ENCODE data around the gene PRDM5.

PRDM5 gene

DNA sequence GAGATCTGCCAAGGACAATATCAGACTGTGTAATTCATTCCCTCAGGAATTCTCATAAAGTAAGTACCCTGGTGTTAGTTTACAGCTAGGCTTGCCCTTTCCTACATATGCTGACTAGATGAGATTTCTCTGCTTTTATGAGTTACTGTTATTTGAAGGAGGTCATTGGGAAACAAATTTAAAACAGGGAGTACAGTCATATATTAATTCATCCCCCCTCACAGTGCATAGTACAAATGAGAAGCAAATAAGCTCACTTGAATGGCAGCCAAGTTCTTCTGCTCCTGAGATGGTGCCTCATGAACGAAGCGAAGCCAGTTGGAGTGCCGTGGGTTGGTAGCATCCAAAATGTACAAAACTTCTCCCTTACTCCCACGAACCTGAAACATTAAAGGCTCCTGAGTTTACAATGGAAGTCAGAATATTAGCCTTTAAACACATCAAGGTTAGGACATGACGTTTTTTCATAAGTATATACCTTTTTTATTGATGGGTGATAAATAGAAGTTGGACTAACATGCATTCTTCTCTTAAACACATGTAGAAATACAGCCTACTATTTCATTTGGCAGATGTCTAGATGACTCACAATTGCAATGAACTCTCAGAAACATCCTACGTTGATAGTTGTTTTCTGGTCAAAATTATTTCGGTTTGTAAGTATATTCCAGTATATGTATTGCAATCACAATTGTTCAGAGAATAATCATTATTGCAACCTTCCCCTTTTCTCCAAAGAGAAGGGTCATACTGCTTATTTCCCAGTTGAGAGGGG lies 69.2 kb downstream of the PRDM5 start:
- no peak for DNase-seq

DNA sequence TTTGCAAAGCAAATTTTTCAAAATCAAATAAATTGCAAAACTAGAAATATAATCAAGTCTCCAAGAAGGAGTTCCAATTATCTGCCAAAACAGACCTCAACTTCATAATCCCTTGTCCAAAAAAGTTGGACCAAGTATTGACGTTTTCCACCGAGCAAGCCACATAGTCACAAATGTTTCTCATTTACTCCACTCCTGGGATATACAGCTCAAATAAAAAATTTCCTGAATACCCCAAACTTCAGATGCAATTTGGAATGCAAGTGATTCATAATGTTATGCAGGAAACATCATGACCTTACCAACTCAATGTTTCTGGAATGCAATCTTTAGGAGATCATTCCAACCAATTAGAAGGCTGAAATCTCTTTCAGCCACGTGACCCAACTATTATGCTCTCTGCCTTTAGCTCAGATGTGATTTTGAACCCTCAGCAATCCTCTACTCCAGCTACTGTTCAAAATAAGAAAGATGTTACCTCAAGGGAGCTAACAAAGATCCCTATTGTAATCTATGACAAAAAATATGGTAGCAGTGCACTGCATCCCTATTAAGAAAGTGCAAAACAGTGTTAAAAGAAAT lies 72.4 kb downstream of the PRDM5 start:
- DNase-seq, result no peak

GRCh38 chr4:120847019-120847582 lies 75.4 kb downstream of the PRDM5 start:
- DNase-seq, result no peak

GRCh38 chr4:120844528-120844921 lies 78.0 kb downstream of the PRDM5 start:
- DNase-seq, result no peak

- no peak for DNase-seq
Measured at GRCh38 chr4:120843849-120844527, 78.5 kb downstream of the PRDM5 start.

DNA sequence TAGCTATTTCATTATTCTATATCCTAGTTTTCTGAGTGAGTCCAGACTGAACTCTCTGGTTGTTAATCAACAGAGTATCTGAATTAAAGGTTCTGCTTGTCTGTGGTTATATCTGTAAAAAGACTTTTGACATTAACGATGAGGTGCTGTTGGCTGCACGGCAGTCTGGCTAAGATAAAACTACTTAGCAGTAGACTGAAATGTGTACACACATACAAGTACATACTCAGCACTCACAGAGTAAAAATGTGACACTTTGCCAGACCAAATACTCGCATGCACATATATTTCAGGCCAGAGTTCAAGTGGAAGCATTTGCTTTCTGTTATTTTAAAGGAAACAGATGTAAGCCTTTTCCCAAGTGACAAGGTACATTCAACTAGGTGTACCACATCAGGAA lies 80.5 kb downstream of the PRDM5 start:
- no peak for DNase-seq

- no peak for DNase-seq
Measured at GRCh38 chr4:120841580-120841979, 80.9 kb downstream of the PRDM5 start.

GRCh38 chr4:120839974-120840751 lies 82.4 kb downstream of the PRDM5 start:
- DNase-seq, result no peak

GRCh38 chr4:120839334-120839973 lies 83.1 kb downstream of the PRDM5 start:
- DNase-seq, result no peak

GRCh38 chr4:120838784-120839183 lies 83.7 kb downstream of the PRDM5 start:
- no peak for DNase-seq

GRCh38 chr4:120837656-120838055 lies 84.9 kb downstream of the PRDM5 start:
- DNase-seq, result no peak

- no peak for DNase-seq
Measured at GRCh38 chr4:120835342-120835741, 87.2 kb downstream of the PRDM5 start.

DNA sequence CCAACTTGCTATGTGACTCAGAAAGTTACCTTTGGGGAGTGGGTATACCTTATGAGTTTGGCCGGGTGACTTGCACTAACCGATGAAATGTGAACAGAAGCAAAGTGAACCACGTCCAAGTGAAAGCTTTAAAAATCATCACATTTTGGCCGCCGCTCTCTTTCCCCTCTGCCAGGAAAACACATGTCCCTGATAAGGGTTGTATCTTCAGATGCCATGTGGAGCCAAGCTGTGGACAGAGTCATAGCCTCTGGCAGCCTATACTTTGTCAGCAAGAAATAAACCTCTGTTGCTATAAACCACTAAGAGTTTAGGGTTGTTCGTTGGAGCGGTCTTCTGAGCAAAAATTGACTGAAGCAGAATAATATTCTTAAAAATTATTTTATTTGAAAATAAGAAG lies 92.3 kb downstream of the PRDM5 start:
- no peak for DNase-seq

- no peak for DNase-seq
Measured at GRCh38 chr4:120829113-120829831, 93.3 kb downstream of the PRDM5 start.

DNA sequence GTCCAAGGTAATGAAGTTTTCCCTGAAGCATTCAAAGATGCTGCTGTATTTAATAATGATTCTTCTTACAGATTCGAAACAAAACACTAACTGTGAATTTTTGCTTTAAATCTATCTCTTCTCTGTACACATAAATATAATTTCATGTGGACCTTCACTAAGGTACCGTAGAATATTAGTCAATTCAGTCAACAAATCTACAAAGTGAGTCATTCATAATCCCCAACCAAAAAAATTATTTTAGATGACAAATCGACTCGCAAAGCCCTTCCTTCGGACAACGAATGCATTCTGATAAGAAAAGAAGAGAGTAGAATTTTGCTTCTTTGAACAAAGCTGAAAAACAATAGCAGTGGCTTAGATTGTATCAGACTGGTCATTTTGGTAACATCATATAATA lies 95.7 kb downstream of the PRDM5 start:
- DNase-seq, result no peak

GRCh38 chr4:120826449-120826848 lies 96.1 kb downstream of the PRDM5 start:
- no peak for DNase-seq

GRCh38 chr4:120824946-120825345 lies 97.6 kb downstream of the PRDM5 start:
- no peak for DNase-seq

- no peak for DNase-seq
Measured at GRCh38 chr4:120821977-120822376, 100.5 kb downstream of the PRDM5 start.

- peak; percentile 26 for DNase-seq
Measured at GRCh38 chr4:120821029-120821428, 101.5 kb downstream of the PRDM5 start.

DNA sequence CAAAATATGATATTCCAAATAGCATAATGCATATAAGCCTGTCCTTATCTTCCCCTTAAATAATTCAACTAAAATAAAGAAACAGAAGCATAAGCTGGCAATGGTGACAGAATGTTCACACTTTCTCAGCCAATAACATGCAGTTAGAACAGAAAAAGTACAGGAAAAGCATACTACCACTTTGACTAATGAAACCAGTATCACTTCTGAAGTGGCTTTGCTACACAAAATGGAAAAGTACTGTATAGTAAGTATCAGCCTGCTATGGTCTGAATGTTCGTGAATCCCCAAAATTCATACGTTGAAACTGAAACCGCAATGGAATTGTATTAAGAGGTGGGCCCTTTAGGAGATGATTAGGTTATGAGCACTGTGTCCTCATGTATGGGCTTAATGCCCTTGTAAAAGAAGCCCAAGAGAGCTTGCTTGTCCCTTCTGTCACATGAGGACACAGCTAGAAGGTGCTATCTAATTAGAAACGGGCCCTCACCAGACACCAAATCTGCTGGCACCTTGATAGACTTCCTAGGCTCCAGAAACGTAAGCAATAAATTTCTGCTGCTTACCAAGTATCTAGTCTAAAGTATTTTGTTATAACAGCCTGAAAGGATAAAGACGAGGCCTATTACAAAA lies 102.6 kb downstream of the PRDM5 start:
- no peak for DNase-seq

- DNase-seq, result no peak
Measured at GRCh38 chr4:120816296-120816965, 106.1 kb downstream of the PRDM5 start.
